Kidney tubule cell (primary cell): ENCODE results near the gene ANK2.
"Not testable (repeated sequence)": the region's sequence is repeated elsewhere in the genome, so short reads cannot be mapped to it uniquely, and the experiment has no call there.

Experiments used
- DNase-seq: peaks from one replicate; pipeline ENCODE4 v3.0.0-alpha.2; 2018; ENCODE audit warnings: low spot score

Gene ANK2

GRCh38 chr4:113153529-113154101 lies 104.2 kb downstream of the ANK2 start:
- no peak for DNase-seq

- no peak for DNase-seq
Observed at GRCh38 chr4:113154281-113154680, 104.8 kb downstream of the ANK2 start.

- DNase-seq, result peak; percentile 47
Observed at GRCh38 chr4:113157086-113157857, 107.8 kb downstream of the ANK2 start.

DNA sequence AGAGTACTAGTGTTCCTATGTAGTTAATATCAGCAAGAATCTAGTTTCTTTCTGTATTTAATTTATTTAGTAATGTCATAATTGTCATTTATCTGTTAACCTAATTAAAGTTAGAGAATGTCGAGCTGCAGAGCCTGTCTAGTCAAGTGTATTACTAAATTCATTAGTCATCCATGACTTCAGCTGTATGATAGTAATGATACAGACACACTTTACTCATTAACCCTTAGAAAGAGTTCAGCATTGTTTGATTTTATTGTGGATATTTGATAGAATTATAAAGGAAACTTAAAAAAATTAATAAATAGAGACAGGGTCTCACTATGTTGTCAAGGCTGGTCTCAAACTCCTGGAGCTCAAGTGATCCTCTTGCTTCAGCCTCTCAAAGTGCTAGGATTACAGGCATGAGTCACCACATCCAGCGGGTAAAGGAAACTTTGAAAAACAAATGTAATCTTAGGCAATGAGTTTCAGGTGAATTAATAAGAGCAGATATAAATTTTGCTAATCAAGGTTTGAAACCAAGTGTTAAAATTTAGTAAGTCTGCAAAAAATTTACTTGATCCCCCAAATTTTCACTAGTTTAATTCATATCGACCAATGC lies 110.6 kb downstream of the ANK2 start:
- DNase-seq, result peak; percentile 65

DNA sequence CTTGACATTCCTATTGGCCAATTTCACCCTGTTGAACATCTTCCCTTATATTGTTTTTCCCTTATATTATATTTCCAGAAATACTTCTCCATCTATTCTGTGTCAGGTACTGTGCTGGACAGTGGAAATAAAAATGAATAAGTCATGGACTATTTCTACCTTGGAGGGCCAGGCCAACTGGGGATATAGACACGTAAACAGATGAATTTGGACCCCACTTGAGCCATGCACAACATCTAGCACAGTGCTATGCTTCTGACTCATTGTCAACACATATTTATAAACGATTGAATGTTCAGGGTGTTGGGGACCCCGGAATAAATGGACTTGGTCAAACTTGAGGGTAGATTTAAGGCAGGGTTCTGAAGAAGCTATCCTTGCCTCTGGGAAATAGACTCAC lies 111.1 kb downstream of the ANK2 start:
- no peak for DNase-seq

DNA sequence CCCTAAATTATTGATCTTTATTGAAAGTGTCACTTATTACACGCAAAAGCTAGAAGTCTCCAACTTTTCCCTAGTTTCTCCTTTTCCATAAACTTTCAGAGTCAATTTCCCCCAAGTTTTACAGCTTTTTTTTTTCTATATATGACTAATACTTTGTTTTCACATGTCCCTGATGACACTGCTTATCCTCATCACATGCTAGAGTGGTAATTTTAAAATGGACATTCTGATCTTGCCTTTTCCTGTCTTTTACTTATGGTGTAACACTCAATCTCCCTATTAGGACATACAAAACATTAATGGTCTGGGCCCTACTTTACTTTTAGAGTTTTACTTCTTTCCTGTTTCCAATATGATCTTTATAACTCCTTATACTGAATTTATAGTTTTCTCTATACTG lies 112.6 kb downstream of the ANK2 start:
- peak; percentile 30 for DNase-seq

- DNase-seq, result peak; percentile 68
Observed at GRCh38 chr4:113169368-113169767, 119.9 kb downstream of the ANK2 start.

DNA sequence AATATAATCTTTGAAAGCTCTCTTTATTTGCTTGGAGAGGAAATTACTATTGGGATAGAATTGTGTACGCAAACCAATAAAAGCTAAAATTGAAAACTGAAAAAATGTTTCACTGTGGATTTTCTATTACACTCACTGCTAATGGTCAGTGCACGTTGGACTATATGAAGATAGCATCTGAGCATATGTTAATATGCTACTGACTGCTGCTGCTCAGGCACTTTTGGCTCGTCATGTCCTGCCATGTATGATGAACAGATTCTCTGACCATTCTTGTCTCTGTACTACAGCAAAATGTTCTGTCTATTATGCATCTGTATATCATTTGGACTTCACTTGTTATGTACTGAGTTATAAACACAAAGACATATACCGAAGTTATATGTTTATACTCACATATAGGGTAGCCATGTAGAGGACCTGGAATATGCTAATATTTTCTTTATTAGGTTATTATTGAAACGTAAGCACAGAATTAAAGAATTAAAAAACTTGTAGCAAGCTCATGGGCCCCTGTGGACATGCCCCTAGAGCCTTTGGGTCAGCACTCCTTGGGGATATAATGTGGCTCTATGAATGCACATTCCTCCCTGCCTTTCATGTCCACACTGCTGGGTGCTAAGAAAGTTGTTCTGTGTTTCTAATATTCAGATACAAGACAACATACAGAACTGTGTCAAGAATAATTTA lies 120.8 kb downstream of the ANK2 start:
- DNase-seq, result no peak

DNA sequence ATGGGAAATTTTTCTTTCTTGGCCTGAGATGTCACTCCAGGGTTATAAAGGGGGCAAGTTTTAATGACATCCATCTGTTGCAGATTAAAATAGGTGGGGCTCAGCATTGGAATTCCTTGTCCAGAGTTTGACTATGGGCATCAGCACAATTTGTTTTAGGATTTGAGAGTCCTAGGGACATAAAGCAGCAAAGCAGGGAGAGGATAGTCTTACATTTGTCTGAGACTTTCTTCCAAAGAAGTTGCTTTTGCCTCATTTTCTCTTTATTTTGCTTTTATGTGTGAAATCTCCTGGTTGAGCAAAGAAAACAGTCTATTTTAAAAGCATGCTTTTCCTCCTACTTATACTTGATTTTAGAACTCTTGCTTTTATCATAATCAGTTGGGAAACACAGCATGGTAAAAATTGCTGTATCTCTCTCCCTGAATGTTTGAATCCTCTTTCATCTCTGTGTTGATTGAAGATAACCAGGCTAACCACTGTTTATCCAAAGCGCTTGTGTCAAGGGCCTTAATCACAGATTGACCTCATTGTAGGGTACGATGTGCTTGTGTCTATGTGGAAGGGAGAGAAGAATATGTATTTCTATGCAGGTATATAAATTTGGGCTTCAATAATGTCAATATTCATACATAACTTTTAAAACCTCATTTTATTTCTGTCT lies 121.5 kb downstream of the ANK2 start:
- no peak for DNase-seq

GRCh38 chr4:113173126-113173792 lies 123.8 kb downstream of the ANK2 start:
- no peak for DNase-seq

- DNase-seq, result no peak
Observed at GRCh38 chr4:113173793-113174264, 124.4 kb downstream of the ANK2 start.

- DNase-seq, result no peak
Observed at GRCh38 chr4:113179091-113179490, 129.6 kb downstream of the ANK2 start.

GRCh38 chr4:113179996-113180395 lies 130.5 kb downstream of the ANK2 start:
- peak; percentile 31 for DNase-seq

GRCh38 chr4:113181289-113182007 lies 132.0 kb downstream of the ANK2 start:
- DNase-seq, result no peak

DNA sequence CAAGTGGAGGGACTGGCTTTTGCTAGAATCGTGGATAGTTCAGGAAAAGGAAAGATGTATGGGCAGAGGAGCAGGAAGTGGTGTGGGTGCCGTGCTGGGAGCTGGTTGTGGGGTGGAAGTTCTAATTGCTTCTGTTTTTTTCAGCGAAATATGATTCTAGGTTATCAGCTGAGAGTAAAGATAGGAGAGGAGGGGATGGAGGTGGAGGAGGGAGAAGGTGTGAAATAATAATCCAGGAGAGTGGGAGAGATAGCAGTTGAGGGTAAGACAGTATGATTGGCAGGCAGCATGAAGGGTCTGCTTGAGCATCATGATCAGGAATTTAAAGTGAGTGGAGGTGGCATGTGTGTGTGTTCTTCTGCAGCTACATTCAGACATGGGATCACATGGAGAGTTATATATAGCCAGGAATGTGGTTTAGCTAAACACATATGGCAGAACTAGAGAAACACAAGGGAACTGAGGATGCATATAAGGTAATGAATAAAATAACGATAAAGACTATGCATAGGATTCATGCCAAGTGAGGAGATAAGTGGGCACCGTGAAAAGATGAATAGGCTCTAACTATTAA lies 133.7 kb downstream of the ANK2 start:
- DNase-seq, result no peak

- DNase-seq, result not testable (repeated sequence)
Observed at GRCh38 chr4:113186220-113186619, 136.8 kb downstream of the ANK2 start.

DNA sequence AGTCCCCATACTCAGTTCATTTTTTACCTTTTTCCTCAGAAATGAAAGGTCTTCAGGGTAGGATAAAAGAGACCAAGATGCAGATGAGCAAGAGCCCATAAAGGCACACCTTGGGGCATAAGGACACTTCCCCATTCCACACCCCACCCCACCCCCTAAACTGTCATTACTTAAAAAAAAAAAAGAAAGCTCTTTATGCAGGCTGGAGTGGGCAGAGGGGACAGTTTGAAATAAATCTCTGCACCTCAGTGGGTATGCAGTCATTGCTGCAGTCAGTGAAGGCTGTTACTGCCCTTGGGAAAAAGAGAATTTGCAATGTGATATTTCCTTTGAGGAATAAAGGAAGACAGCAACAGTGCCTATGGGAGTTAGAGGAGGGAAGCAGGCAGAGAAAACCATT lies 137.5 kb downstream of the ANK2 start:
- DNase-seq, result no peak

DNA sequence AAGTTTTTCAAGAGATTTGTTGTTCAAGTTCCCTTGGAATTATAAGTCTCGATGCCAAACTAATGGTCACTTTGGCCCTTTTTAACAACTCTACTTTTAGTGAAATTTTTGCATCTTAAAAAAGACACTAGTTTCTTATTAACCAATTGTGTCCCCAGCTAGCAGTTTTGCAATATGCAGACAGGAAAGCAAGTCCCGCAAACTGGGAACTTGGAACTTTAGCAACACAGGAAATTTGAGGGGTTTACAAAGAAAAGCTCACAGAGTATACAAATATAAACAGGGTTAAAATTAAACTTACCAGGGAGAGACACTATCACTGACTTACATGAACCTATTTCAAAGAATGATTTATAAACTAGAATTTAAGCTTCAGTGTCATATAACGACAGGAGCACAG lies 137.9 kb downstream of the ANK2 start:
- no peak for DNase-seq

DNA sequence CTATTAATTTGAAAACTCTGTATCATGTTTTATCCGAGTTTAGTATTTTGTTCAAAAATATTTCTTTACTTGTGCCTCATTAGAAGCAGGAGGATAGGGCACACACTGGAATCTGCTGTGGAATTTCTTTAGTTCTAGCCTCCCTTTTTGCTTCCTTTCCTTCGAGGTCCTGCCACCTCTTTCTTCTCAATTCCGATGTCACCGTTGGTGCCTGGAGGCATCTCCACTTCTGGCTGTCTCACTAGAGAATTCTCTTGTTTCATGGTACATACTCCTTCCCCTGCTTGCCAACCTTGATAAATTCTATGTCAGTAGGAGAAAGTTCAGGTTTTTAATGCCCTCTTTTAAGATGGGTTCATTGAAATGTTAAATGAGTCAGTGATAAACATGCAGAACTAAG lies 140.1 kb downstream of the ANK2 start:
- no peak for DNase-seq

GRCh38 chr4:113209153-113209552 lies 159.7 kb downstream of the ANK2 start:
- DNase-seq, result no peak
